Body of pancreas (tissue), 4 donors: Measurements from ENCODE around the gene HOXA13. TPM values are rescaled to one million over a fixed set of nuclear protein-coding genes. Genes with fewer than 3 reads are reported as not detected.

Experiments used
- ATAC-seq: fragments of 150-250 bp; one replicate; pipeline ENCODE4 v1.9.1; 2016
- DNase-seq, 4 donors: peaks; one replicate each; pipeline ENCODE4 v3.0.0-alpha.2; 2019
- H3K27ac ChIP-seq, 4 donors: fragments of 200-600 bp; sonication (generic); 1 replicate in 3 of 4; 2 replicates in 1 of 4; pipeline versions ENCODE4 v1.5.1 to v1.6.1; 2016 to 2019; ENCODE audit warnings: mild to moderate bottlenecking in 1 of 4, mixed read lengths in 1 of 4, moderate library complexity in 1 of 4
- H3K27me3 ChIP-seq, 2 donors: fragments of 200-600 bp; sonication (generic); one replicate each; pipeline ENCODE4 v1.6.0; 2016; ENCODE audit warnings: mild to moderate bottlenecking in 1 of 2
- H3K36me3 ChIP-seq, 2 donors: fragments of 200-600 bp; sonication (generic); replicated peaks in 1 of 2; 2 replicates each; pipeline ENCODE4 v1.5.1; 2016; ENCODE audit warnings: low read depth in 2 of 2; ENCODE audit not compliant: insufficient read depth in 1 of 2
- H3K4me1 ChIP-seq: fragments of 200-600 bp; sonication (generic); one replicate; pipeline ENCODE4 v1.6.0; 2016
- H3K4me3 ChIP-seq, 2 donors: fragments of 200-600 bp; sonication (generic); 1 replicate in 1 of 2; 2 replicates in 1 of 2; pipeline ENCODE4 v1.5.1; 2016 to 2019
- H3K9me3 ChIP-seq, 3 donors: fragments of 200-600 bp; sonication (generic); 1 replicate in 2 of 3; 2 replicates in 1 of 3; pipeline ENCODE4 v1.5.1; 2016
- POLR2A ChIP-seq, 3 donors: fragments of 450-650 bp; IDR thresholded peaks; one replicate each; pipeline ENCODE4 v1.6.1; 2016; ENCODE audit warnings: antibody characterized with exemption in 3 of 3, mild to moderate bottlenecking in 2 of 3
- WGBS, 2 donors: methylation state at CpG; one replicate each; pipeline ENCODE4 v1.1.5; 2017; 5-methylcytosine and 5-hydroxymethylcytosine counted together
- intact Hi-C: fragments of 100-400 bp; cut with DNase I; formaldehyde crosslinking; loops from one replicate; pipeline ENCODE4 v1.15.1; 2023
- total RNA-seq, 2 donors: library from RNA; depleted of rRNA; stranded (reverse); fragments of >200 nt; gene quantifications; one replicate each; pipeline ENCODE4 v1.1.0, GENCODE V29; 2016
- TF ChIP-seq, protein P1 (sequence below), 7 experiments: fragments of 450-650 bp in 4 of 7; fragments of 200-600 bp in 3 of 7; sonication (generic) in 3 of 7; IDR thresholded peaks; one replicate each; pipeline ENCODE4 v1.5.1; 2016 to 2019; ENCODE audit warnings: antibody characterized with exemption in 7 of 7

Gene HOXA13
- total RNA-seq, 2 donors from 2014 or later = not detected

DNA sequence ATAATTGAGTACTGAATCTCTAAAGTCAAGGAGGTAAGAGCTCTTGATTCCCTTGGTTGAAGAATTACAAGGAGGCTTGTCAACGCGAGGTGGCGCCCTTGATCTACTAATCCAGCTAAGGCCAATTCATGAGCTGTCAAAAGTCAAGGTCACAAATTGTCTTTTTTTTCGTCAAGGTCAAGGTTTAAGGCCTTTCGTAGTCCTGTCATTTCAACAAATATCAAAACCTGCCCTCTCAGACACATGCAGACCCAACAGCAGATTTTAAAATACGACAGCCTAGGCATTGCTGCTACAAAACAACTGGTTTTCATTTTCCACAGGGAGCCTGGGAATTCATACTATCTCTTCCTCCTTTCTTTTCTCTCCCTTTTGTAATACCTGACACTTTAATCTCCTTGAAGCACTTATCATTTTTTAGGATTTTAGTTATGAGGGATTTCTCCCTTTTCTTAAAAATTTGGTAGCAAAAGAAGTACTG lies 3.6 kb downstream of the HOXA13 start:
- DNase-seq (peak; percentile 70 to 86 (median 80)), ATAC-seq (no peak)
- Histone ChIP-seq H3K36me3 (no peaks in the 10 kb centered on the region), H3K27me3 (peaks cover 0 to 92% of the 10 kb centered on the region in 2 donors), H3K9me3 (no peaks in the 10 kb centered on the region), H3K4me3 (no peak overlapping the region), H3K27ac (no peak overlapping the region), H3K4me1 (peaks cover 44% of the 10 kb centered on the region)
- TF ChIP-seq, protein P1, sequence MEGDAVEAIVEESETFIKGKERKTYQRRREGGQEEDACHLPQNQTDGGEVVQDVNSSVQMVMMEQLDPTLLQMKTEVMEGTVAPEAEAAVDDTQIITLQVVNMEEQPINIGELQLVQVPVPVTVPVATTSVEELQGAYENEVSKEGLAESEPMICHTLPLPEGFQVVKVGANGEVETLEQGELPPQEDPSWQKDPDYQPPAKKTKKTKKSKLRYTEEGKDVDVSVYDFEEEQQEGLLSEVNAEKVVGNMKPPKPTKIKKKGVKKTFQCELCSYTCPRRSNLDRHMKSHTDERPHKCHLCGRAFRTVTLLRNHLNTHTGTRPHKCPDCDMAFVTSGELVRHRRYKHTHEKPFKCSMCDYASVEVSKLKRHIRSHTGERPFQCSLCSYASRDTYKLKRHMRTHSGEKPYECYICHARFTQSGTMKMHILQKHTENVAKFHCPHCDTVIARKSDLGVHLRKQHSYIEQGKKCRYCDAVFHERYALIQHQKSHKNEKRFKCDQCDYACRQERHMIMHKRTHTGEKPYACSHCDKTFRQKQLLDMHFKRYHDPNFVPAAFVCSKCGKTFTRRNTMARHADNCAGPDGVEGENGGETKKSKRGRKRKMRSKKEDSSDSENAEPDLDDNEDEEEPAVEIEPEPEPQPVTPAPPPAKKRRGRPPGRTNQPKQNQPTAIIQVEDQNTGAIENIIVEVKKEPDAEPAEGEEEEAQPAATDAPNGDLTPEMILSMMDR (IDR thresholded peaks at IDR 0.05) = peak; percentile 38 to 81 (median 76)
- TF ChIP-seq POLR2A (IDR thresholded peaks at IDR 0.05) = no peak
- intact Hi-C loops = loop anchor here (5.0 to 10.0 kb wide), 4 partner anchors 378 to 898 kb away; no protein-coding TSS in a partner anchor
- WGBS, 2 donors = 4% methylated on average over 6 of the region's 6 CpGs

GRCh38 chr7:27194686-27195379 lies 5.1 kb downstream of the HOXA13 start:
- DNase-seq (peak in 2 of 4 donors; percentile 1 to 2), ATAC-seq (no peak)
- Histone ChIP-seq H3K27ac (no peak overlapping the region), H3K4me3 (no peak overlapping the region), H3K27me3 (peaks cover 0 to 84% of the 10 kb centered on the region in 2 donors), H3K4me1 (peaks cover 29% of the 10 kb centered on the region), H3K9me3 (no peaks in the 10 kb centered on the region), H3K36me3 (no peaks in the 10 kb centered on the region)
- TF ChIP-seq POLR2A (IDR thresholded peaks at IDR 0.05) = no peak
- TF ChIP-seq, protein P1 (IDR thresholded peaks at IDR 0.05) = no peak
- 21 to 29% methylated on average over 9 of the region's 9 CpGs for WGBS, 2 donors
- intact Hi-C loops = loop anchor here (5.0 to 10.0 kb wide), 4 partner anchors 380 to 900 kb away; no protein-coding TSS in a partner anchor

DNA sequence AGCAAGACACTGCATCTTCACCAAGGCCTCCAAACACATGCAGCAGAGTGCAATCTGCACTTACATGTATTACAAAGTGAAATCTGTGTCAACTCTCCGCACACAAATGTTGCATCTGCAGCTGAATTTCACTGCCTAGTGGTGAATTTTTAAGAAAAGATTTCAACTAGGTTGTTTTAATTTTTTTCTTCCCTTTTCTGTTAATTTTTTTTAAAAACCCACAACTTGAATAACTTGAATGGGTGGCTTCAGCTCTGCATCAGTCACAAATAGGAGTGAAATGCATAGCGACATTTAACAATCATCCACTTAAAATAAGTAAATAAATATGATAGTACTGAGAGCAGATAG lies 5.9 kb downstream of the HOXA13 start:
- ATAC-seq = no peak
- peaks cover 28% of the 10 kb centered on the region for H3K4me1 ChIP-seq
- peak in 1 of 4 donors; percentile 8 for DNase-seq
- H3K27me3 ChIP-seq = peaks cover 0 to 88% of the 10 kb centered on the region in 2 donors
- H3K4me3 ChIP-seq = no peak overlapping the region
- TF ChIP-seq POLR2A (IDR thresholded peaks at IDR 0.05) = no peak
- TF ChIP-seq, protein P1 (IDR thresholded peaks at IDR 0.05) = no peak
- WGBS, 2 donors = 34 to 45% methylated on average over 2 of the region's 2 CpGs
- H3K9me3 ChIP-seq = no peaks in the 10 kb centered on the region
- no peaks in the 10 kb centered on the region for H3K36me3 ChIP-seq
- intact Hi-C loops = loop anchor here (10.0 kb wide), 3 partner anchors 381 to 901 kb away; no protein-coding TSS in a partner anchor
- H3K27ac ChIP-seq = no peak overlapping the region

DNA sequence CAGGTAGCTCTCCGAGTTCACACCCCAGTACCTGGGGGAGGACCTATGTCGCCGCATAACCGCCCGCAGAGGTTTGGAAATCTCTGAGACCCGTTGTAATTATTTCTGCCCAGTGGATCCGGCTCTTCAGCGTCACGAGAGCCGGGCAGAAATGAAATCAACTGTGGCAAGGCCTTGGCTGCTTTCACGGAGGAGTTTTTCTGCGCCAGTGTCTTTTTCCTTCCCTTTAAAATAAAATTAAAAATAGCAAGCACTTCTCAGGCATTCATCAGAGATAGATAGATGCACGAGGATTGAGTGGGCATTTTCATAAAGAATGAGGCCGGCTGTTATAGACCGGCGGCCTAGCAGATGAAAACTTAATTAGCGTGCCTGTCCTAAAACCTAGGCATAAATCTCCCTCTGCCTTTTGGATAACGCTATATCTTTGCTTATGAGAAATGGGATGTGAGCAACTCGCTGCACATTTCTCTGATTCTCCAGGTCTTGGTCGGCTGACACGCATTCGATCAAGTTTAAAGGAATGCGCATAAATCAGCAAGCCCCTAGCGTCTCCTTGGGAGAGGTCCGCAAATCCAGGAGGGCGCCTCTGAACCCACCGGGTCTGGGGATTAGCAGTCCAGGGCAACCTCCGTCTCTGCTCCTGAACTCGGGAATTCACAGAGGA lies 6.4 kb downstream of the HOXA13 start:
- WGBS, 2 donors = 15 to 16% methylated on average over 27 to 29 of the region's 29 CpGs
- no peak for ATAC-seq
- peaks cover 29% of the 10 kb centered on the region for H3K4me1 ChIP-seq
- H3K27me3 ChIP-seq = peaks cover 0 to 88% of the 10 kb centered on the region in 2 donors
- H3K27ac ChIP-seq = no peak overlapping the region
- no peaks in the 10 kb centered on the region for H3K36me3 ChIP-seq
- peak in 1 of 4 donors; percentile 5 for DNase-seq
- no peaks in the 10 kb centered on the region for H3K9me3 ChIP-seq
- H3K4me3 ChIP-seq = no peak overlapping the region
- intact Hi-C loops = loop anchor here (10.0 kb wide), 3 partner anchors 381 to 901 kb away; no protein-coding TSS in a partner anchor
- TF ChIP-seq, protein P1 (IDR thresholded peaks at IDR 0.05) = no peak
- TF ChIP-seq POLR2A (IDR thresholded peaks at IDR 0.05) = no peak
